Measurements from ENCODE around the gene DNLZ. TPM values are rescaled to one million over a fixed set of nuclear protein-coding genes. Genes with fewer than 3 reads are reported as not detected.
A peak's percentile ranks its signal among the peaks of the same experiment; 100 is the strongest.

DNLZ gene
- total and polyA plus RNA-seq, 9 of the 15 experiments (the other 6 are each of a cell fraction or from before 2014, with no cell fraction given), result 0.17 to 44.6 (median 3.4) TPM

DNA sequence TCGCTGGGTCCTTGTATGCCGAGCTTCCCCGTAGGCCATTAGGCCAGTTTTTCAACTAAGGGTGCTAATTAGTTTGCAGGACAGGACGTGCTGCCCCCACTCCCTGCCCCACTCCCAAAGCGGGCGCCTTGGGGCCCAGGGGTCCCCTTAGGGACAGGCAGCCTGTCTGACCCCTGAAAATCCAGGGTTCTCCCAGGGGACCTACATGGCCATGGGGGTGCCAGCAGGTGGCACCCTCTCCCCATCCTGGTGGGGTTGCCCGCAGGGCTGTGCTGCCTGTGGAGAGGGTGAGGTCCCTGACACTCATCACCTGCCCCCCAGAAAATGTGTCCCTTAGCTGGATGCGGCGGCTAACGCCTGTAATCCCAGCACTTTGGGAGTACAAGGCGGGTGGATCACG lies 51.1 kb downstream of the DNLZ start (continued):
- TF ChIP-seq, protein P1, sequence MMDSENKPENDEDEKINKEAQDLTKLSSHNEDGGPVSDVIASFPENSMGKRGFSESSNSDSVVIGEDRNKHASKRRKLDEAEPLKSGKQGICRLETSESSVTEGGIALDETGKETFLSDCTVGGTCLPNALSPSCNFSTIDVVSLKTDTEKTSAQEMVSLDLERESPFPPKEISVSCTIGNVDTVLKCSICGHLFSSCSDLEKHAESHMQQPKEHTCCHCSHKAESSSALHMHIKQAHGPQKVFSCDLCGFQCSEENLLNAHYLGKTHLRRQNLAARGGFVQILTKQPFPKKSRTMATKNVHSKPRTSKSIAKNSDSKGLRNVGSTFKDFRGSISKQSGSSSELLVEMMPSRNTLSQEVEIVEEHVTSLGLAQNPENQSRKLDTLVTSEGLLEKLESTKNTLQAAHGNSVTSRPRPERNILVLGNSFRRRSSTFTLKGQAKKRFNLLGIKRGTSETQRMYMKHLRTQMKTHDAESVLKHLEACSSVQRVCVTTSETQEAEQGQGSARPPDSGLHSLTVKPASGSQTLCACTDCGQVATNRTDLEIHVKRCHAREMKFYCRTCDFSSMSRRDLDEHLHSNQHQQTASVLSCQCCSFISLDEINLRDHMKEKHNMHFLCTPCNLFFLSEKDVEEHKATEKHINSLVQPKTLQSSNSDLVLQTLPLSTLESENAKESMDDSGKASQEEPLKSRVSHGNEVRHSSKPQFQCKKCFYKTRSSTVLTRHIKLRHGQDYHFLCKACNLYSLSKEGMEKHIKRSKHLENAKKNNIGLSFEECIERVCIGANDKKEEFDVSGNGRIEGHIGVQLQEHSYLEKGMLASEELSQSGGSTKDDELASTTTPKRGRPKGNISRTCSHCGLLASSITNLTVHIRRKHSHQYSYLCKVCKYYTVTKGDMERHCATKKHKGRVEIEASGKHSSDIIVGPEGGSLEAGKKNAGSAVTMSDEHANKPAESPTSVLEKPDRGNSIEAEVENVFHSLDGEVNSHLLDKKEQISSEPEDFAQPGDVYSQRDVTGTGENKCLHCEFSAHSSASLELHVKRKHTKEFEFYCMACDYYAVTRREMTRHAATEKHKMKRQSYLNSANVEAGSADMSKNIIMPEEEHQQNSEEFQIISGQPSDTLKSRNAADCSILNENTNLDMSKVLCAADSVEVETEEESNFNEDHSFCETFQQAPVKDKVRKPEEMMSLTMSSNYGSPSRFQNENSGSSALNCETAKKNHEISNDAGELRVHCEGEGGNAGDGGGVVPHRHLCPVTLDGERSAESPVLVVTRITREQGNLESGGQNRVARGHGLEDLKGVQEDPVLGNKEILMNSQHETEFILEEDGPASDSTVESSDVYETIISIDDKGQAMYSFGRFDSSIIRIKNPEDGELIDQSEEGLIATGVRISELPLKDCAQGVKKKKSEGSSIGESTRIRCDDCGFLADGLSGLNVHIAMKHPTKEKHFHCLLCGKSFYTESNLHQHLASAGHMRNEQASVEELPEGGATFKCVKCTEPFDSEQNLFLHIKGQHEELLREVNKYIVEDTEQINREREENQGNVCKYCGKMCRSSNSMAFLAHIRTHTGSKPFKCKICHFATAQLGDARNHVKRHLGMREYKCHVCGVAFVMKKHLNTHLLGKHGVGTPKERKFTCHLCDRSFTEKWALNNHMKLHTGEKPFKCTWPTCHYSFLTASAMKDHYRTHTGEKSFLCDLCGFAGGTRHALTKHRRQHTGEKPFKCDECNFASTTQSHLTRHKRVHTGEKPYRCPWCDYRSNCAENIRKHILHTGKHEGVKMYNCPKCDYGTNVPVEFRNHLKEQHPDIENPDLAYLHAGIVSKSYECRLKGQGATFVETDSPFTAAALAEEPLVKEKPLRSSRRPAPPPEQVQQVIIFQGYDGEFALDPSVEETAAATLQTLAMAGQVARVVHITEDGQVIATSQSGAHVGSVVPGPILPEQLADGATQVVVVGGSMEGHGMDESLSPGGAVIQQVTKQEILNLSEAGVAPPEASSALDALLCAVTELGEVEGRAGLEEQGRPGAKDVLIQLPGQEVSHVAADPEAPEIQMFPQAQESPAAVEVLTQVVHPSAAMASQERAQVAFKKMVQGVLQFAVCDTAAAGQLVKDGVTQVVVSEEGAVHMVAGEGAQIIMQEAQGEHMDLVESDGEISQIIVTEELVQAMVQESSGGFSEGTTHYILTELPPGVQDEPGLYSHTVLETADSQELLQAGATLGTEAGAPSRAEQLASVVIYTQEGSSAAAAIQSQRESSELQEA (IDR thresholded peaks at IDR 0.05; ENCODE audit: low read depth), result no peak
- TF ChIP-seq, protein P2, sequence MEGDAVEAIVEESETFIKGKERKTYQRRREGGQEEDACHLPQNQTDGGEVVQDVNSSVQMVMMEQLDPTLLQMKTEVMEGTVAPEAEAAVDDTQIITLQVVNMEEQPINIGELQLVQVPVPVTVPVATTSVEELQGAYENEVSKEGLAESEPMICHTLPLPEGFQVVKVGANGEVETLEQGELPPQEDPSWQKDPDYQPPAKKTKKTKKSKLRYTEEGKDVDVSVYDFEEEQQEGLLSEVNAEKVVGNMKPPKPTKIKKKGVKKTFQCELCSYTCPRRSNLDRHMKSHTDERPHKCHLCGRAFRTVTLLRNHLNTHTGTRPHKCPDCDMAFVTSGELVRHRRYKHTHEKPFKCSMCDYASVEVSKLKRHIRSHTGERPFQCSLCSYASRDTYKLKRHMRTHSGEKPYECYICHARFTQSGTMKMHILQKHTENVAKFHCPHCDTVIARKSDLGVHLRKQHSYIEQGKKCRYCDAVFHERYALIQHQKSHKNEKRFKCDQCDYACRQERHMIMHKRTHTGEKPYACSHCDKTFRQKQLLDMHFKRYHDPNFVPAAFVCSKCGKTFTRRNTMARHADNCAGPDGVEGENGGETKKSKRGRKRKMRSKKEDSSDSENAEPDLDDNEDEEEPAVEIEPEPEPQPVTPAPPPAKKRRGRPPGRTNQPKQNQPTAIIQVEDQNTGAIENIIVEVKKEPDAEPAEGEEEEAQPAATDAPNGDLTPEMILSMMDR (IDR thresholded peaks at IDR 0.05 in 2 of 3, conservative IDR thresholded peaks at IDR 0.05 in 1 of 3; ENCODE audit: insufficient read depth in 2 of 3, low read depth in 1 of 3, low read length in 3 of 3), result peak; percentile 62 to 73 (median 72)

Data from K562 (cell line).